ACHN (cell line): Measurements from ENCODE around the gene NUDT5.

ENCODE experiments used
- DNase-seq: peaks from one replicate; pipeline ENCODE4 v3.0.0-alpha.2; 2015
- in situ Hi-C: cut with HindIII; loops from 2 replicates; pipeline ENCODE4 v1.10.0; 2017; ENCODE audit warnings: low sequenced_read_pairs, low pct_ligation_motif_present, low pct_unique_long_range_greater_than_20kb

NUDT5 gene

GRCh38 chr10:12121673-12122072, 74.0 kb downstream of the NUDT5 start:
- in situ Hi-C loops = no loop called here

More at GRCh38 chr10:12121673-12122072, 74.0 kb downstream of the NUDT5 start:
- DNase-seq = no peak
